ENCODE data around the gene PHC3. TPM values are rescaled to one million over a fixed set of nuclear protein-coding genes. Genes with fewer than 3 reads are reported as not detected.
"Not testable (repeated sequence)": the region's sequence is repeated elsewhere in the genome, so short reads cannot be mapped to it uniquely, and the experiment has no call there.

PHC3 gene
- total and polyA plus RNA-seq, 2 experiments from 2014 or later = 24.5 to 25.2 TPM

DNA sequence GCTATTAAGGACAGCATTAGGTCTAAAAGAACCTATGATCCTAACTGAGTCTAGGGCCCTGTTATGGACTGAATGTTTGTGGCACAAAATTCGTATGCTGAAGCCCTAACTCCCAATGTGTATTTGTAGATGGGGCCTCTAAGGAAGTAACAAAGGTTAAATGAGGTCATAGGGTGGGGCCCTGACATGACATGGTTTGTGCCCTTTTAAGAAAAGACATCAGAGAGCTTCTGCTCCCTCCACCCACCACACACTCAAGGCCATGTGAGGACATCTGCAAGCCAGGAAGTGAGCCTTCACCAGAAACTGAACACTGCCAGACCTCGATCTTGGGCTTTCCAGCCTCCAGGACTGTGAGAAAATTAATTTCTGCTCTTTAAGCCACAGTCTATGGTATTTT, 49.2 kb downstream of the PHC3 start:
- TF ChIP-seq CTCF (IDR thresholded peaks at IDR 0.05; ENCODE audit: low read depth, low read length) = no peak

GRCh38 chr3:170130532-170130931, 51.0 kb downstream of the PHC3 start:
- no peak overlapping the region for H3K27ac ChIP-seq
- no peak overlapping the region for H3K4me3 ChIP-seq
- TF ChIP-seq CTCF (IDR thresholded peaks at IDR 0.05; ENCODE audit: low read depth, low read length) = no peak
- DNase-seq (ENCODE audit: low read depth in 1 of 2, low spot score in 1 of 2) = peak in 1 of 2 donors; percentile 6
- no peaks in the 10 kb centered on the region for H3K4me1 ChIP-seq (ENCODE audit: low read depth)
- no peaks in the 10 kb centered on the region for H3K9me3 ChIP-seq (ENCODE audit: low read depth)
- H3K36me3 ChIP-seq = peaks cover 38% of the 10 kb centered on the region
- no peaks in the 10 kb centered on the region for H3K27me3 ChIP-seq

More for the DNA sequence above, 49.2 kb downstream of the PHC3 start:
- no peaks in the 10 kb centered on the region for H3K4me1 ChIP-seq (ENCODE audit: low read depth)
- no peak overlapping the region for H3K4me3 ChIP-seq
- no peaks in the 10 kb centered on the region for H3K9me3 ChIP-seq (ENCODE audit: low read depth)
- no peaks in the 10 kb centered on the region for H3K27me3 ChIP-seq
- H3K36me3 ChIP-seq = peaks cover 47% of the 10 kb centered on the region
- DNase-seq (ENCODE audit: low read depth in 1 of 2, low spot score in 1 of 2) = peak in 1 of 2 donors; percentile 24
- H3K27ac ChIP-seq = no peak overlapping the region

DNA sequence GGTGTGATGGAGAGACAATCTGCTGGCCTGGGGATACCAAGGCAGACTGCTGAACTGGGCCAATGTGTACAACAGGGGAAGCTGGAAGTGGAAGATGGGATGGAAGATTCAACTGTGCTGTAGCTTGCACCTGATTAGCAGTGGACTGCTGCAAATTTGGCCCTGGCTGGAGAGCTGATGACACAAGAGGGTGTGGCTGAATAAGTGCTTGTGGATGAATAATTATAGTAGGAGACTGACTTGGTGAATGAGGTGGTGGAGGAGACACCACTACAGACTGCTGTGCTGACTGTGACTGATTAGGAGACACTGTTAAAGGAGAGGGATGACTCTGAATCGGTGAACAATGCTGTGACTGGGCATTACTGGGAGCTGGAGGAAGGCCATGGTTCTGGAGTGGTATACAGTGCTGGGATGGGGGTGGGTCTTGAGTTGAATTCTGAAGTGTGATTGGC, 52.5 kb downstream of the PHC3 start:
- no peaks in the 10 kb centered on the region for H3K9me3 ChIP-seq (ENCODE audit: low read depth)
- H3K27me3 ChIP-seq = no peaks in the 10 kb centered on the region
- peak in 1 of 2 donors; percentile 12 for DNase-seq (ENCODE audit: low read depth in 1 of 2, low spot score in 1 of 2)
- no peaks in the 10 kb centered on the region for H3K4me1 ChIP-seq (ENCODE audit: low read depth)
- peaks cover 41% of the 10 kb centered on the region for H3K36me3 ChIP-seq
- H3K27ac ChIP-seq = no peak overlapping the region
- no peak for TF ChIP-seq CTCF (IDR thresholded peaks at IDR 0.05; ENCODE audit: low read depth, low read length)
- no peak overlapping the region for H3K4me3 ChIP-seq

DNA sequence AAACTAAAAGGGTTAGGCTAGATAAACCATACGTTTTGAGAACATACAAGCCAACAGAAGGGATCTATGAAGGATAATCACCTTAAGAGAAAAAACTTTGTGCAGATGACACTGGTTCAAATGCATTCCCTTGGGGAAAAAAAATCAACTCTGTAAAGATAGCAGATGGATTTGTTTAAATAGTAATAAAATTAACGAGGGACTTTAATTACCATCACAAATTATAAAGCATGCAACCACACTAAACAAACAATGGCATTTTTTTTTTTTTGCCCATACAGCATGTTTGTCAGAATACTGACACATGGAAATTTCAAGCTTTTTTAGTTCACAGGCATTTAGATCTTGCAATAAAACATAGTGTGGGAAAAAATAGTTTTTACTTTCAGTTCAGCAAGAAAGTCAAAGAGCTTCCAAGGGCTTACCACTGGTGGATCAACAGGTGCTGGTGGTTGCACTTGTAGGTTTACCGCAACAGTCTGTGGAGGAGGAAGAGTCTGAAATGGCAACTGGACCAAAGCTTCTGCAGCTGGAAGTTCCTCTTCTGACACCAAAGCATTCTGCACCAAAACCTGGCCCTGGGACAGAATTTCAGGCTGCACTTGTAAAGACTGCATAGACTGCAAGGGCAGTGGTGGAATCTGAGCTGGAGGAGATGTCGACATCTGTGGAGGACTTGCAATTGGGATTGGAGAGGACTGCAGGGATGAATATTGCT, 53.1 kb downstream of the PHC3 start:
- no peaks in the 10 kb centered on the region for H3K27me3 ChIP-seq
- no peak overlapping the region for H3K4me3 ChIP-seq
- DNase-seq (ENCODE audit: low read depth in 1 of 2, low spot score in 1 of 2) = no peak
- H3K9me3 ChIP-seq (ENCODE audit: low read depth) = no peaks in the 10 kb centered on the region
- peaks cover 39% of the 10 kb centered on the region for H3K36me3 ChIP-seq
- H3K27ac ChIP-seq = no peak overlapping the region
- TF ChIP-seq CTCF (IDR thresholded peaks at IDR 0.05; ENCODE audit: low read depth, low read length) = no peak
- H3K4me1 ChIP-seq (ENCODE audit: low read depth) = no peaks in the 10 kb centered on the region

GRCh38 chr3:170117134-170117533, 64.4 kb downstream of the PHC3 start:
- no peak overlapping the region for H3K4me3 ChIP-seq
- peaks cover 67% of the 10 kb centered on the region for H3K36me3 ChIP-seq
- H3K27ac ChIP-seq = no peak overlapping the region
- H3K4me1 ChIP-seq (ENCODE audit: low read depth) = no peaks in the 10 kb centered on the region
- peak; percentile 26 for TF ChIP-seq CTCF (IDR thresholded peaks at IDR 0.05; ENCODE audit: low read depth, low read length)
- DNase-seq (ENCODE audit: low read depth in 1 of 2, low spot score in 1 of 2) = peak in 1 of 2 donors; percentile 9
- H3K9me3 ChIP-seq (ENCODE audit: low read depth) = no peaks in the 10 kb centered on the region
- no peaks in the 10 kb centered on the region for H3K27me3 ChIP-seq

- not testable (repeated sequence) for H3K9me3 ChIP-seq (ENCODE audit: low read depth); H3K27me3 ChIP-seq; H3K4me1 ChIP-seq (ENCODE audit: low read depth); DNase-seq (ENCODE audit: low read depth in 1 of 2, low spot score in 1 of 2); H3K27ac ChIP-seq; H3K4me3 ChIP-seq
- H3K36me3 ChIP-seq = peaks cover 55% of the 10 kb centered on the region
Observed at GRCh38 chr3:170114165-170114564, 67.4 kb downstream of the PHC3 start.

All from cardiac muscle cell (in vitro differentiated cells and primary cell).